GM23248 (cell line): ENCODE results near the gene SEPTIN6.
"Not testable (repeated sequence)": the region's sequence is repeated elsewhere in the genome, so short reads cannot be mapped to it uniquely, and the experiment has no call there.

ENCODE experiments used
- EZH2 ChIP-seq: fragments of 200-600 bp; sonication (generic); IDR thresholded peaks from 2 replicates; pipeline ENCODE4 v1.6.1; 2018; ENCODE audit warnings: antibody characterized with exemption, mild to moderate bottlenecking; ENCODE audit not compliant: insufficient read depth, poor library complexity, severe bottlenecking
- EZH2phosphoT487 ChIP-seq: fragments of 200-600 bp; sonication (generic); IDR thresholded peaks from 2 replicates; pipeline ENCODE4 v1.6.1; 2018; ENCODE audit warnings: antibody characterized with exemption, moderate library complexity, mild to moderate bottlenecking, low read depth; ENCODE audit not compliant: insufficient read depth

- TF ChIP-seq EZH2phosphoT487, EZH2: not testable (repeated sequence)
Measured at GRCh38 chrX:119664877-119665276, 28.1 kb downstream of the SEPTIN6 start.
